ENCODE results near the gene ARHGEF12.
"Not testable (repeated sequence)": the region's sequence is repeated elsewhere in the genome, so short reads cannot be mapped to it uniquely, and the experiment has no call there.

The ARHGEF12 gene

GRCh38 chr11:120482149-120482548 is 145.9 kb downstream of the ARHGEF12 start:
- no peak for DNase-seq (ENCODE audit: low read depth in 2 of 3, low spot score in 1 of 3)

- DNase-seq (ENCODE audit: low read depth in 2 of 3, low spot score in 1 of 3), result no peak
Measured at GRCh38 chr11:120484722-120485121, 148.5 kb downstream of the ARHGEF12 start.

GRCh38 chr11:120486138-120486537 is 149.9 kb downstream of the ARHGEF12 start:
- DNase-seq (ENCODE audit: low read depth in 2 of 3, low spot score in 1 of 3), result no peak

- DNase-seq (ENCODE audit: low read depth in 2 of 3, low spot score in 1 of 3), result no peak
Measured at GRCh38 chr11:120489799-120490198, 153.6 kb downstream of the ARHGEF12 start.

GRCh38 chr11:120492486-120492885 is 156.3 kb downstream of the ARHGEF12 start:
- no peak for DNase-seq (ENCODE audit: low read depth in 2 of 3, low spot score in 1 of 3)

GRCh38 chr11:120494595-120494994 is 158.4 kb downstream of the ARHGEF12 start:
- no peak for DNase-seq (ENCODE audit: low read depth in 2 of 3, low spot score in 1 of 3)

GRCh38 chr11:120499088-120499487 is 162.9 kb downstream of the ARHGEF12 start:
- DNase-seq (ENCODE audit: low read depth in 2 of 3, low spot score in 1 of 3), result no peak

GRCh38 chr11:120499859-120500258 is 163.6 kb downstream of the ARHGEF12 start:
- no peak for DNase-seq (ENCODE audit: low read depth in 2 of 3, low spot score in 1 of 3)

- no peak for DNase-seq (ENCODE audit: low read depth in 2 of 3, low spot score in 1 of 3)
Measured at GRCh38 chr11:120500414-120501071, 164.3 kb downstream of the ARHGEF12 start.

- DNase-seq (ENCODE audit: low read depth in 2 of 3, low spot score in 1 of 3), result no peak
Measured at GRCh38 chr11:120501440-120501839, 165.2 kb downstream of the ARHGEF12 start.

- DNase-seq (ENCODE audit: low read depth in 2 of 3, low spot score in 1 of 3), result no peak
Measured at GRCh38 chr11:120501976-120502755, 166.0 kb downstream of the ARHGEF12 start.

GRCh38 chr11:120503529-120503928 is 167.3 kb downstream of the ARHGEF12 start:
- DNase-seq (ENCODE audit: low read depth in 2 of 3, low spot score in 1 of 3), result not testable (repeated sequence)

- no peak for DNase-seq (ENCODE audit: low read depth in 2 of 3, low spot score in 1 of 3)
Measured at GRCh38 chr11:120505801-120506425, 169.7 kb downstream of the ARHGEF12 start.

GRCh38 chr11:120509346-120510053 is 173.3 kb downstream of the ARHGEF12 start:
- DNase-seq (ENCODE audit: low read depth in 2 of 3, low spot score in 1 of 3), result no peak

- DNase-seq (ENCODE audit: low read depth in 2 of 3, low spot score in 1 of 3), result no peak
Measured at GRCh38 chr11:120510406-120511115, 174.3 kb downstream of the ARHGEF12 start.

- DNase-seq (ENCODE audit: low read depth in 2 of 3, low spot score in 1 of 3), result peak; percentile 60 to 78 (median 69)
Measured at GRCh38 chr11:120511116-120511819, 175.1 kb downstream of the ARHGEF12 start, which contains the start of gene GRIK4. Gene GRIK4, plus strand, starts transcription at chr11:120511748. Its CDS starts 148,571 bp downstream, at chr11:120660319.

GRCh38 chr11:120511820-120512738 is 175.9 kb downstream of the ARHGEF12 start:
- DNase-seq (ENCODE audit: low read depth in 2 of 3, low spot score in 1 of 3), result no peak

- DNase-seq (ENCODE audit: low read depth in 2 of 3, low spot score in 1 of 3), result no peak
Measured at GRCh38 chr11:120512739-120513435, 176.7 kb downstream of the ARHGEF12 start.

All from stimulated activated CD4-positive, alpha-beta T cell treated with anti-CD3 and anti-CD28 coated beads, Interleukin-12 subunit alpha, Interleukin-12 subunit beta, amount 100 ng/mL, for 48 hours (primary cell).